Activated CD4-positive, alpha-beta T cell treated with anti-CD3 and anti-CD28 coated beads, Interleukin-10, Interleukin-2, amounts not matched to agents 100 ng/mL and 50 ng/mL, durations not matched to agents 16 hours and 8 hours (primary cell): ENCODE data around the gene CNMD.
A peak's percentile ranks its signal among the peaks of the same experiment; 100 is the strongest.

Experiments
- DNase-seq: peaks from one replicate; pipeline ENCODE4 v3.0.0-alpha.2; 2020

The CNMD gene

DNA sequence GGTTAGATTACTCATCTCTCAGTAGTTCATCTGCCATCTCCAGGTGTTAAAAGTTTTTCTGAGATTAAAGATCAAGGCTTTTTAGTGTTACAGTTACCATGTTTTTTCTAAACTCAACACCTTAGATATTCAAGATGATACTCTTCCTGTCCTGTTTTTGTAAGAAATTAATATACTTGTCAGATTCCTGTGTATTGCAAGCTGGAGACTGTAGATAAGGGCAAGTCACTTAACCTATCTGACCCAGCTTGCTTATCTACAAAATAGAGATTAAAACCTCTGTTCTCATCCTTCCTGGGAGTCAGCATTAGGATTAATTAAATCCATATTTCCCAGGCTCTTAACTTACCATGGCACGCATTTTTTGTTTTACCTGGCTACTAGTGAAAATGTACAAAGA is 61.8 kb downstream of the CNMD start:
- DNase-seq, result no peak

DNA sequence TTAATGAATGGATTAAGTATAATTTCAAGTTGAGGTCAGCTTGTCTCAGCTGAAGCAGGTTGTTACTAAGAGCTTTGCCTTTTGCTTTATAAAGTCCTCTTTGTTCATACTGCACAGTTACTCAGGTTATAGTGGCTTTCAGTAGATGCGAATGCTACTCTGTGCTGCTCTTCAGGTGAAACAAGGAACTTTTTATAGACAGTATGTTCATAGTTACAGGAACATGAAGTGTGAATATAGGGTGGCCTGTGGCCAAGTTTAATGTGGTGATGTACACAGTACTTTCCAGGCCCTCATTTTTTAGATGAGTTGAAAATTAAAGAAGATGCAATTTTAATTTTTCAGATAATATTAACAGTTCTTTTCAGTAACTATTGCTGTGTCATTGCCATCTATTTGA is 66.2 kb downstream of the CNMD start:
- DNase-seq, result no peak

DNA sequence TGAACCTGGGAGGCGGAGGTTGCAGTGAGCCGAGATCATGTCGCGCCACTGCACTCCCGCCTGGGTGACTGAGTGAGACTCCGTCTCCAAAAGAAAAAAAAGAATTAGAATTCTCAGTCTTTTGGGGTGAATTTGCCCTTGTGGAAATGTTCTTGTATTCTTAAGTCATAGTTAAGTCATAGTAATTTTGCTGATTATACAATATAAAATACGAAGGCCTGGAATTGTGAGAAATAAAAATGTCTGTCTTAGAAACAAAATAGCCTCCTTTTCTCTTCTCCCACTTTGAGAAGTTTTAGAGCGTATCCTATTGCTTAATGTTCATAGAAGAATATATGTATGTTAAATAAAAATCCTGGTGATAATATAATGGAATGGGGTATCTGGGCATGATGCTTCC is 68.9 kb downstream of the CNMD start:
- DNase-seq, result no peak

DNA sequence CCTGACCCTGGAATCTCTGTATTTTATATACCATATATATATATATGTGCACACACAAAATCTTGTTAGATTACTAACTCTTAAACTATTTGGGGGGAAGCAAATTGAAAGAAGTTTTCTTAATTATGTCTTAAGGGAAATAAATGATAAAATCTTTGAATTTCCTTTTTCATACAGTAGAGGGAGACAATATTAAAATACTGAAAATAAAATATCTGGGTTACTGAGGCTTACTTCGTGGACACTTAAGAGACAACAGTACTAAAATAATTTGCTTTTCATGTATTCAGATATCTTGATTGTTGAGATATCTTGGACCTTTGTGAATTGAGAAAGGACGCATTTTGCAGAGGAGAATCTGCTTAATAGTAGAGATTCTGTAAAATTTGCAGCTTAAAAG is 69.9 kb downstream of the CNMD start:
- DNase-seq, result no peak

DNA sequence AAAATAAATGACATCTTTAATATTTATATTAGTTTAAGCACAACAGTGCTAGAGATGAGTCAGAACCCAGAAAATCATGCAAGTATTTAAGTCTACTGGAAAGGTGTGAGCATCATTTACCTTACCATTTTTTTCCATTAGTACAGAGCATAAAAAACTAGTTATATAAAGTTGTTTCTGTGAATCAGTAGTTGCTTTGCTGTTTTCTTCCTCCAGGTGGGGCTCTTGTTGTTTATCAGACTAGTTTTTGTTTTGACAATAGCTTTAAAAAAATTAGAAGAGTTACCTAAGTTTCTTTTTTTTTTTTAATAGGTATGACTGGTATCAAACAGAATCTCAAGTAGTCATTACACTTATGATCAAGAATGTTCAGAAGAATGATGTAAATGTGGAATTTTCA is 74.3 kb downstream of the CNMD start:
- peak; percentile 7 for DNase-seq

DNA sequence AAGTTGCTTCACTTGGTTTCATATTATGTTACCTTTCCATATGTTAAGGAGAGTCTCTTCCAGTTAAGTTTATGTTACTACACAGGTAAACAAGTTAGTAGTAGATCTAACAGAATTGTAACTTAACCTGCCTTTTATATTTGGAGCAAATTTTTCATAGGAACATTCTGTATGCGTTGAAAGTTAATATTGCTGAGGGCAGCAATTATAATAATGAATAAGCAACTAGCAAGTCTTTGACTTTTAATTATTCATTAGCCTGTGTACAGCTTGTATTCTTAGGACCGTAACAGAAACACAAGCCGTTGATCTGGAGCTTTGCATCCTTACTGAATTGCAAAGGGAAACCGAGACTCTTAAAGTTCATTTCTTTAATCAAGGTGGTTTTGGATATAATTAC is 75.3 kb downstream of the CNMD start:
- DNase-seq, result no peak

DNA sequence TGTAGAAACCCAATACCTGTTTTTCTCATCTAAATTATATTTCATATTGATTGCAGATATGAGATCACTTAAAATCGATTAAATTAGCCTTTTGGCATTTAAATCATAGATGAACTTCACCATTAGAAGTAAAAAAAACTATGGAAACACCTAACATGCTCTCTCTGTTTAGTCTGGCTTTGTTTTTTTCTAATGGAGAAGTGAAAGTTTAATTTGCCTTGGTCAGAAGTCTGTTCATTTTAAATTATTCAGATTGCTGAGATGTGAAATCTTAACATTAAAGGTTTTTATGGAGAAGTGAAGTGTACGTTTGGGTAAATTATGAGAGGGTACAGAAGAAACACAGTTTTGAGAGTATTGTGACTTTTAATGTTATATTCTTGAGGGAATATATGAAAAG is 80.3 kb downstream of the CNMD start:
- DNase-seq, result no peak
